ENCODE results near the gene STAC3. TPM values are rescaled to one million over a fixed set of nuclear protein-coding genes. Genes with fewer than 3 reads are reported as not detected.

Gene STAC3
- polyA plus RNA-seq, 1 experiment: 0.25 TPM

DNA sequence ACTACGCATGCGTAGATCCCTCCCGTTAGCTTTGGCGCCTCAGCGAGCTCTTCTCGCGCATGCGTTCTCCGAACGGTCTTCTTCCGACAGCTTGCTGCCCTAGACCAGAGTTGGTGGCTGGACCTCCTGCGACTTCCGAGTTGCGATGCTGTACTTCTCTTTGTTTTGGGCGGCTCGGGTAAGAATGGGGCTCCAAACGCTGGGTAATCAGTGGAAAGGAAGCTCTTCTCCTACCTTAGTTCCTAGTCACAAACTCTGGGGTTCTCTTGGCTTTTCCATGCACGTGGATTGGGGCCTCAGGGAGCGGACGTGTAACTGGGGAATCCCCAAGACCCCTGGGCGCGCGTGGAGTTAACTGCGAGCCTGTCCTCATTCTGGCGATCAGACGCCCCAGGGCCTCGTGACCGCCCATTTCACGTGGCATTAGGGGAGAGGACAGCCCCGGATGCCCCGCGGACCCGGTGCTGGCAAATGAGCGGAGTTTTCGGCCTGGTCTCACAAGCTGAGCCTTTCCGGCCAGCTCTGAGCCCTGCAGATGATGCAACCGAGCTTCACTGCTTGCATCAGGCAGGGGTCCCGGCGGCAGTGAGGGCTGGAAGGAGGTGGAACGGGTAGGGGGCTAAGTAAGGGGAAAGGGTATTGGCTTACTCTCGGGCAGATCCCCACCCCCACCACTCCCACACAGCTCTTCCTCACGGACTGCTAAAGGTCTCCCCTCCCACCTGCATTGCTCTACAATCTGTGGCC lies 21.2 kb downstream of the STAC3 start, which contains the start of gene SHMT2:
TSS of gene SHMT2 (plus strand) at position 78 of the 747 bp plus-strand sequence. CDS start at position 146, 68 bp downstream.
- POLR2A ChIA-PET: interaction anchor here (0.6 to 2.6 kb wide), 14 partner anchors 8 to 142 kb away, joined by 3 to 58 read pairs (median 4); partner anchors contain the start of genes NAB2, NXPH4 and STAT6
- peak within 1 kb of the TSS; percentile 99 for H3K27ac ChIP-seq (ENCODE audit: low read depth, low read length)
- CTCF ChIA-PET: interaction anchor here (0.8 to 4.8 kb wide), 6 partner anchors 9 to 229 kb away, joined by 4 to 46 read pairs (median 24); partner anchors contain the start of gene GLI1
- TF ChIP-seq, protein P1, sequence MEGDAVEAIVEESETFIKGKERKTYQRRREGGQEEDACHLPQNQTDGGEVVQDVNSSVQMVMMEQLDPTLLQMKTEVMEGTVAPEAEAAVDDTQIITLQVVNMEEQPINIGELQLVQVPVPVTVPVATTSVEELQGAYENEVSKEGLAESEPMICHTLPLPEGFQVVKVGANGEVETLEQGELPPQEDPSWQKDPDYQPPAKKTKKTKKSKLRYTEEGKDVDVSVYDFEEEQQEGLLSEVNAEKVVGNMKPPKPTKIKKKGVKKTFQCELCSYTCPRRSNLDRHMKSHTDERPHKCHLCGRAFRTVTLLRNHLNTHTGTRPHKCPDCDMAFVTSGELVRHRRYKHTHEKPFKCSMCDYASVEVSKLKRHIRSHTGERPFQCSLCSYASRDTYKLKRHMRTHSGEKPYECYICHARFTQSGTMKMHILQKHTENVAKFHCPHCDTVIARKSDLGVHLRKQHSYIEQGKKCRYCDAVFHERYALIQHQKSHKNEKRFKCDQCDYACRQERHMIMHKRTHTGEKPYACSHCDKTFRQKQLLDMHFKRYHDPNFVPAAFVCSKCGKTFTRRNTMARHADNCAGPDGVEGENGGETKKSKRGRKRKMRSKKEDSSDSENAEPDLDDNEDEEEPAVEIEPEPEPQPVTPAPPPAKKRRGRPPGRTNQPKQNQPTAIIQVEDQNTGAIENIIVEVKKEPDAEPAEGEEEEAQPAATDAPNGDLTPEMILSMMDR (IDR thresholded peaks at IDR 0.05; ENCODE audit: low read depth, low read length): no peak
- DNase-seq (ENCODE audit: low read depth, low spot score): peak; percentile 92
- H3K27me3 ChIP-seq (ENCODE audit: control insufficient read depth, insufficient read depth, low read length): no peaks in the 10 kb centered on the region
- peak within 1 kb of the TSS; percentile 87 for H3K4me3 ChIP-seq (ENCODE audit: low read depth, low read length)
- H3K9me3 ChIP-seq (ENCODE audit: control insufficient read depth, insufficient read depth, low read length): no peaks in the 10 kb centered on the region

DNA sequence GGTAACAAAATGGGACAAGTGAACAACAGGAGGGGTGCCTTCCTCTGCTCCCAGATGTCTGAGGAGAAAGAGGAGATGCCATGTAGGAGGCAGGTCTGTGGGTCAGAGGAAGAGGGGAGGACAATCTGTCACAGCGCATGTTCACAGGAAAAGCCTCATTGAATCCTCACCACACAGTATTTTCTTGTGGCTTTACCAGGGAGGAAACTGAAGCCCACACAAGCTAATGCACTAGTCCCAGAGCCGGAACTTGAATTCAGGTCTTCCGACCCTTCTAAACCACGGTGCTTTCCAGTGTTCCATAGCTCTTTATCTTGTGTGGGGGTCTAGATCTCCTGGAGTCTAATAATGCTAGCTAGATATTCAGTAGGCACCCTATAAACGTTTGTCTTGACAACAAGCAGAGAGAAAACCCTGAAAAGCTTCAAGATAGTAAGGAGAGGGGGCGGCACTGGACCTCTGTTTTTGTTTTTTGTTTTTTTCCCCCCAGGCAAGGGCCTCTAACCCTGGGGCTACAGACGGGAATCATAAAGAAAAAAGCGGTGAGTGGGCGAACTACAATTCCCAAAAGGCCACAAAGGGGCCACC lies 21.8 kb downstream of the STAC3 start:
- ChIA-PET POLR2A (interaction anchor here (0.8 to 2.6 kb wide), 11 partner anchors 8 to 141 kb away, joined by 3 to 58 read pairs (median 5); partner anchors contain the start of genes NXPH4 and STAT6), CTCF (interaction anchor here (0.8 to 4.8 kb wide), 6 partner anchors 10 to 230 kb away, joined by 4 to 46 read pairs (median 24); partner anchors contain the start of gene GLI1)
- TF ChIP-seq, protein P1 (IDR thresholded peaks at IDR 0.05; ENCODE audit: low read depth, low read length): 0 out of 2 replicates have a peak, but pooled peaks have one; percentile 11
- Histone ChIP-seq H3K9me3 (ENCODE audit: control insufficient read depth, insufficient read depth, low read length) (no peaks in the 10 kb centered on the region), H3K27ac (ENCODE audit: low read depth, low read length) (peak overlapping the region; percentile 99), H3K4me3 (ENCODE audit: low read depth, low read length) (peak overlapping the region; percentile 87), H3K27me3 (ENCODE audit: control insufficient read depth, insufficient read depth, low read length) (no peaks in the 10 kb centered on the region)
- no peak for DNase-seq (ENCODE audit: low read depth, low spot score)

DNA sequence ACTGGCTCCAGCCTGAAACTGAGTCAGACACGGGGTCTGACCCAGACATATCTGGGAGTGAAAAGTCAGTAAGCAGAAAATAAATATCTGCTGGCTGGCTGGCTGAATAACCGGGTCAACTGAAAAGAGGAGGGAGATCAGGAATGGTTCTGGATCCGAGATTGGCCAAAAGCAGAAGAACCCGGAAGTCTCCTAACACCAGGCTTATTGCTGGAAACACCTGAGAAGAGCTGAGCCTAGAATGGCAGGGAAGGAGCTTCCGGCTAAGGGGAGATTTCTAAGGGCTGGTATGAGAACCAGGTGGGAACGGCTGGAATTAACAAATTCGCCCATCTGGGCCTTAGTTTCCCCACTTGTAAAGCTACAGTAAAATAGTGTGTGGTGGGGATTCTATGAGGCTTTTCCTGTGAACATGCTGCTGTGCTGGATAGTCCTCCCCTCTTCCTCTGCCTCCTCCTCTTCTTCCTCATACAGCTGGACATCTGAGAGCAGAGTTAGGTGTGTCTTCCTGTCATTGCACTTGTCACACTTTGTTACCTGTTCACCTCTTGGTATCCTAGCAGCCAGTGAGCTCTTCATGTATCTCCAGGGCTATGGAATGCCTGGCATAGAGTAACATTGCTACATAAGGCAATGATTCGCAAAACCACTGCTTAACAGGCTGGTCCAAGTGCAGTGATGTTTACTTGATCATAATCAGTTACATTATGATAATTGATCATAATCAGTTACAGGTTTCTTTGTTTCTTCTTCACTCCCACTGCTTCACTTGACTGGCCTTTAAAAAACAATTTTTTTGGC lies 23.5 kb downstream of the STAC3 start:
- TF ChIP-seq, protein P1 (IDR thresholded peaks at IDR 0.05; ENCODE audit: low read depth, low read length): no peak
- Histone ChIP-seq H3K4me3 (ENCODE audit: low read depth, low read length) (no peak overlapping the region), H3K27me3 (ENCODE audit: control insufficient read depth, insufficient read depth, low read length) (peaks cover 2% of the 10 kb centered on the region), H3K27ac (ENCODE audit: low read depth, low read length) (no peak overlapping the region), H3K9me3 (ENCODE audit: control insufficient read depth, insufficient read depth, low read length) (no peaks in the 10 kb centered on the region)
- no peak for DNase-seq (ENCODE audit: low read depth, low spot score)
- ChIA-PET POLR2A (no interaction called here), CTCF (interaction anchor here (0.6 to 3.1 kb wide), 6 partner anchors 9 to 23 kb away, joined by 3 to 28 read pairs (median 12); a partner anchor contains a TSS)

DNA sequence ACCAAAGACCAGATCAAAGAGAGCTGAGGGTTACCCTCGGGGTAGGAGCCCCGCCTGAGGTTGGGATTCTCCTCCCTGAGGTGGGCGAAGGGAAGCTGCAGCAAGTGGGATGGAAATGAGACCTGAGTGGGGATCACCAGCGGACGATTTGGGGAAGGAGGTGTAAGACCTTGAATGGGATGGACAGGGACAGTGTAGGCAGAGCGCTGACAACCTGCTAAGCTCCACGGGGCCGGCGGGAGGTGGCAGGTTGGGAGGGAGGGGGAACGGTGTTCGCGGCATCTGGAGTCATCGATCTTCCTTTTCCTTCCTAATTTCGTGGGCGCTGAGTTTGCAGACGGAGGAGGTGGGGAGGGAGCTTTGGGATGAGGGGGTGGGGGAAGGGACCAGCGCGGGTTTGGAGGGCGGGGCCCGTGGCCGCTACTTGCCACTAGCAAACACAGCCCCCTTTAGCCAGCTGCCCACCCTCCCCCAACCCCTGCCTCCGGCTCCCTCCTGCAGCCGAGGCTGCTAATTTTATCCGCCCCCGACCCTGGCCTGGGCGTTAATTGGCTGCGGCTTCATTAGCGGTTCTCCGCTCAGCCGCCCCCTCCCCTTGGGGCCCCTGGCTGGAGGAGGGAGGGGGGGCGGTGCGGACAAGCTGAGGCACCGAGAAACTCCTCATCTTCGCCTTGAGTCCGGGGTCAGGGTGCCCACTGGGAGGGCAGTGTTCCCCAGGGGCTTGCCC lies 24.2 kb downstream of the STAC3 start:
- ChIA-PET CTCF (interaction anchor here (1.6 to 3.1 kb wide), 4 partner anchors 10 to 16 kb away, joined by 5 to 28 read pairs (median 18); a partner anchor contains a TSS), POLR2A (interaction anchor here (0.5 kb wide), 1 partner anchor 11 kb away, joined by 3 read pairs; no protein-coding TSS in a partner anchor)
- peak overlapping the region; percentile 7; the same call in 1 of the 2 replicates for H3K4me3 ChIP-seq (ENCODE audit: low read depth, low read length)
- TF ChIP-seq, protein P1 (IDR thresholded peaks at IDR 0.05; ENCODE audit: low read depth, low read length): no peak
- H3K9me3 ChIP-seq (ENCODE audit: control insufficient read depth, insufficient read depth, low read length): no peaks in the 10 kb centered on the region
- H3K27ac ChIP-seq (ENCODE audit: low read depth, low read length): no peak overlapping the region
- peaks cover 9% of the 10 kb centered on the region for H3K27me3 ChIP-seq (ENCODE audit: control insufficient read depth, insufficient read depth, low read length)
- DNase-seq (ENCODE audit: low read depth, low spot score): no peak

Data from AG04450 (cell line).